NCI-H2107 (cell line): ENCODE data around the gene USP47.

Experiments used
- DNase-seq: peaks from one replicate; lab custom pipeline; 2025; lab: John Stamatoyannopoulos, UW

The USP47 gene

GRCh38 chr11:11867720-11868119 lies 25.9 kb downstream of the USP47 start:
- DNase-seq, result no peak

DNA sequence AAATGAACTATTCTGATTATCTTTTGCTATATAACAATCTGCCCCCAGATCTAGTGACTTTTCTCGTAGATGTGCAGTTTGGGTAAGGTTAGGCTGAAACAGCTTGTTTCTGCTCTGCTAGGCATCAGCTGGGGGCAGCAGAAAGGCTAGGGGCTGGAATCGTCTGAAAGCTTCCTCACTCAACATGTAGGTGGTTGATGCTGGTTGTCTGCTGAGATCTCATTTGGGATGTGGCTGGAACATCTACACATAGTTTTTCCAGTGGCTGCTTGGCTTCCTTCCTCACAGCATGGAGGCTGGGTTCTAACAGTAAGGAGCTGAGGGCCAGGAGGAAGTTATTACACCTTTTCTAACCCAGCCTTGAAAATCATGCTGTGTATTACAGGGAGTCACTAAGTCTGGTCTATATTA lies 30.2 kb downstream of the USP47 start:
- DNase-seq, result no peak

- DNase-seq, result no peak
These were observed 34.7 kb downstream of the USP47 start for GRCh38 chr11:11876458-11876857.

DNA sequence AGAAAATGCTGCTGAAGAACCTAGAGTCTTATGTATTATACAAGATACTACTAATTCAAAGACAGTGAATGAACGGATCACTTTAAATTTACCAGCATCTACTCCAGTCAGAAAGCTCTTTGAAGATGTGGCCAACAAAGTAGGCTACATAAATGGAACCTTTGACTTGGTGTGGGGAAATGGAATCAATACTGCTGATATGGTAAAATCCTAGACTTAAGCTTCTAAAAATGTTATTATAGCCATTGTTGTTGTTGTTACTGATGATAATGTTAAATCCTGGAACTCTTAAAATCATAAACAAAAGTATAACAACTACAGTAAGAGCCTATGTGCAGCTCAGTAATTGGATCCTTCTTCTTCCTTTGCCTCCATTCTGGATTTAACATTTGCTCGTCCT lies 38.4 kb downstream of the USP47 start:
- DNase-seq, result no peak

DNA sequence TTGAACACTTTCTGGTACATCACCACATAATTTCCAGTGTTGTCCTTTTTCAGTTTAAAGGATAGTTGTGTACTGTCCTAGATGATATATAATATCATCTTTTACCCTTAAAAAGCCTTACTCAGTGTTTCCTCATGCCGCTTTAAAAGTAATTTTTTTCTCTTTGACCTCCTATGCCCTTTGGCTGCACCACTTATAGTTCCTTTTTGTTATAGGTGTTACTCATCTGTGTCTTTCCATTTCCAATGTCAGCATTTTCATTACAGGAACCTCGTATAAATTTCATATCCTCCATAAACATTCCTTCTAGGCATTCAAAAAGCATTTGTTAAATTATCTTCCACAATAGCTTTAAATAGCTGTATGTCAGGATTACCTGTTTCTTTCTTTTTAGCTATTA lies 40.8 kb downstream of the USP47 start:
- no peak for DNase-seq

GRCh38 chr11:11884351-11884750 lies 42.6 kb downstream of the USP47 start:
- no peak for DNase-seq

GRCh38 chr11:11884774-11885481 lies 43.2 kb downstream of the USP47 start:
- no peak for DNase-seq

- no peak for DNase-seq
These were observed 52.7 kb downstream of the USP47 start for GRCh38 chr11:11894486-11894885.

GRCh38 chr11:11895672-11896071 lies 53.9 kb downstream of the USP47 start:
- DNase-seq, result no peak

DNA sequence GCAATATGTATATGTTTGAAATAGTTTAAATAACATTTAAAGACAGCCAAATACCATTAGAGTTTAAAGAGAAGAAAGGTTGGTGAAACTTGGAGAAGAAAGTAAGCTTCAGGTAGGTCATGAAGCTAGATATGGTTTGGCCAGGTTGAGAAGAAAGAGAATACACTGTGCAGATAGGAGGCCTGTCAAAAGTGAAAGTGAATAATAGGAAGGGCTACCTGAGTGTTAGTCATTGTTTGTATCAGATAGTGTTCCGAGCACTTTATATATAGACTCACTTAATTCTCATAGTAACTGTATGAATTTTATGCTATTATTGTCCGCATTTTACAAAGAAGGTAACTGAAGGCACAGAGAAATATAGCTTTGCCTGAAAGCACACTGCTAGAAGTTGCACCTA lies 56.9 kb downstream of the USP47 start:
- DNase-seq, result no peak

GRCh38 chr11:11899401-11899800 lies 57.6 kb downstream of the USP47 start:
- no peak for DNase-seq

DNA sequence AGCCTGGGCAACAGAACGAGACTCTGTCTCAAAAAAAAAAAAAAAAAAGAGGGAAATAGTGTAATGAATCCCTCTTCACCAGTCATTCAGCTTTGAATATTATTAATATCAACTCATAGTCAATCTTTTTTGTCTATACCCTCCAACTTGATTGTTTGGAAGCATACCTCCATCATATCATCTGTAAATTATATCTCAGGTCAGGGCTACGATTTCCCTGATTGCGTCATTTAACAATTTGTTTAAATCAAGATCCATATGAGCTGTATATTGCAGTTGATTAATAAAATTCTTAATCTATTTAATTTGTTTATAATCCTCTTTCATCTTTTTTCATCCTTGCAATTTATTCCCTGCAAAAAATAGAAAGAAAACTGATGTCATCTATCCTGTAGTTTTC lies 60.2 kb downstream of the USP47 start:
- DNase-seq, result no peak

- DNase-seq, result no peak
These were observed 68.0 kb downstream of the USP47 start for GRCh38 chr11:11909727-11910126.

- no peak for DNase-seq
These were observed 68.8 kb downstream of the USP47 start for GRCh38 chr11:11910541-11910940.

- no peak for DNase-seq
These were observed 71.6 kb downstream of the USP47 start for GRCh38 chr11:11913395-11913794.

DNA sequence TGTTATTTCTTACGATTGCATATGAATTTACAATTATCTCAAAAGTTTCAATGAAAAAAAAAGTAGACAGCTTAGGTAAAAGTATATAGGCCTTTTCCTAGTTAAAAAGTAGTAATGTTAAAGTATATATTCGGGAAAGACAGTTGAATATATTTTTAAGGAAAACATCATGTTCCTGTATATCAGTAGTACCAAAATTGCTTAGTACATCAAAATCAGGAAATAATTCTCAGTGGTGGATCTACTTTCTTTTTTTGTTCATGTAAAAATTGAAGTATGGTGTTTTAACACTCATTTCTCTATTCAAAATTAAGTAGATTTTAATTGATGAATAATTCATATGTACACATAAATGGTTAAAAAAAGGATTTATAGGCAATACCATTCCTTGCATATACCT lies 73.9 kb downstream of the USP47 start:
- DNase-seq, result no peak

DNA sequence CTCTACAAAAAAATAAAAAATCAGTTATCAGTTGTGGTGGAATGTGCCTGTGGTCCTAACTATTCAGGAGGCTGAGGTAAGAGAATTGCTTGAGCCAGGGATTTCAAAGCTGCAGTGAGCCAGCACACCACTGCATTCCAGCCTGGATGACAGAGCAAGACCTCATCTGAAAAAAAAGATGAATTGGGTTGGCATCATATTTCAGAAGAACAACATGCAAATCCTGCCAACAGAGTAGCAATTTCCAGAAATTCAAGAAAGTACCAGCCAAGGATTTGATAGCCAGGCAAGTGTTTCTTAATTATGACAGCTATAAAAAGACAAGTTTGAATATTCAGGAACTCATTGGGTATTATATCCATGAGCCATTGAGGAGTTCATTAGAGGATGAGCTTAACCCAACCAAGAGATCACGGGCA lies 75.2 kb downstream of the USP47 start:
- DNase-seq, result no peak

GRCh38 chr11:11923828-11924227 lies 82.1 kb downstream of the USP47 start:
- no peak for DNase-seq

GRCh38 chr11:11929920-11930319 lies 88.1 kb downstream of the USP47 start:
- DNase-seq, result no peak

DNA sequence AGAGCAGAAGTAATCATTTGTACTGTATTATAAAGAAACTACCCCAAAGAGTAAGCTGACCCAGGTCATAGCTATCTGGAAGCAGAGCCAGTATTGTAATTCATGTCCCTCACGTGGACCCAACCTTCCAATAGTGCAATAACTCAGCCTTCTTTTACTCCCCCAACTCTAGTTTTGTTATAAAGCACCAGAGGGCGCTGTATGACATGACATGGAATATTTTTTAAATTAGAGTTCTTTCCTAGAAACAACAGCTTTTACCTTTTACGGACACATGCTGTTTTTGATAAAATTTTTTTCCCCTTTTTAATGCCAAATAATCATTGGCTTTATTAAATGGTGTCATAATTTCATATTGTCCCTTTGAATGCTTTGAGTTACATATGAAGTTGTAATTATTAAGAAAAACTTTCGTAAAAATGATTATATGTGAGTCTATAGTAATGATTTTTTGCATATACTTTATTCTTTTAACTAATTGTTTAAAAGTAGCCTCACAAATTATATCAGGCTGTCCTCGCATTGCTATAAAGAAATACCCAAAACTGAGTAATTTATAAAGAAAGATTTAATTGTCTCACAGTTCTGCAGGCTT lies 89.8 kb downstream of the USP47 start:
- peak; percentile 2 for DNase-seq

DNA sequence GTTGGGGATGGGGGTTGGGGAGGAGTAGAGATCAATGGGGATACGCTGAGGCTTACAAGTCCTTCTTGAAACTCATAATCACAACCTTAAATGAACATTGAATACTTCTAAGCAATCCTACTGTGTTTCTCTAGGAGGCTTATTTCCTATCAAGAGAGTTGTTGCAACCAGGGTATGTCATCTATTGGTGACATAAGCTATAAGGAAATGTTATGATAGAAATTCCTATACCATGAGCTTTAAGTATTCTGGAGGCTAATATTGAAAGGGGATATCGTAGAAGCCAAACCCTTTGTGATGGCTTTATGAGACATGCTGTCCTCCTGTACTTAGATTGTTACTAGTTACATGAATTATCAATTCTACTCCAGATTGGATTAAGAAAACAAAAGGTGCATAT lies 93.8 kb downstream of the USP47 start:
- no peak for DNase-seq

- no peak for DNase-seq
These were observed 95.7 kb downstream of the USP47 start for GRCh38 chr11:11937433-11937832.

GRCh38 chr11:11937957-11938356 lies 96.2 kb downstream of the USP47 start:
- DNase-seq, result no peak

GRCh38 chr11:11940551-11940950 lies 98.8 kb downstream of the USP47 start:
- no peak for DNase-seq
